Bronchial epithelial cell (primary cell): ENCODE measurements around the gene TRPM3. TPM values are rescaled to one million over a fixed set of nuclear protein-coding genes. Genes with fewer than 3 reads are reported as not detected.
"Not testable (repeated sequence)": the region's sequence is repeated elsewhere in the genome, so short reads cannot be mapped to it uniquely, and the experiment has no call there.

Experiments
- DNase-seq: peaks from one replicate; pipeline ENCODE4 v3.0.0-alpha.2; 2010; ENCODE audit warnings: low read depth
- FAIRE-seq: peaks from 2 replicates; lab custom pipeline; 2011; peaks lifted over from hg19 to GRCh38; lab: Jason Lieb, UNC
- H3K27me3 ChIP-seq: 2 replicates; pipeline ENCODE4 v1.5.1; 2011; ENCODE audit warnings: low read length; ENCODE audit not compliant: control insufficient read depth, insufficient read depth
- H3K36me3 ChIP-seq: 2 replicates; pipeline ENCODE4 v1.5.1; 2011; ENCODE audit warnings: low read length; ENCODE audit not compliant: control insufficient read depth, insufficient read depth
- H3K4me3 ChIP-seq: 2 replicates; pipeline ENCODE4 v1.5.1; 2011; ENCODE audit warnings: mild to moderate bottlenecking, low read depth, low read length, control low read depth
- CTCF ChIP-seq: IDR thresholded peaks from 2 replicates; pipeline ENCODE4 v1.5.1; 2011; ENCODE audit warnings: mild to moderate bottlenecking, moderate library complexity, low read length, control low read depth, inconsistent platforms; ENCODE audit not compliant: insufficient read depth, severe bottlenecking
- total RNA-seq: library from RNA; depleted of rRNA; stranded (reverse); fragments of >200 nt; gene quantifications from 2 replicates; pipeline ENCODE4 v1.2.1, GENCODE V29; 2014

TRPM3 gene
- total RNA-seq, 1 donor from 2014 or later, result not detected

- TF ChIP-seq CTCF, result no peak
Measured at GRCh38 chr9:70641031-70641430, 480.4 kb downstream of the TRPM3 start.

GRCh38 chr9:70639853-70640814, 481.3 kb downstream of the TRPM3 start:
- peak; percentile 52 for TF ChIP-seq CTCF
- H3K27me3 ChIP-seq, result no peaks in the 10 kb centered on the region
- no peaks in the 10 kb centered on the region for H3K36me3 ChIP-seq
- DNase-seq, result peak; percentile 44
- FAIRE-seq, result no peak
- no peak overlapping the region for H3K4me3 ChIP-seq

More at GRCh38 chr9:70641031-70641430, 480.4 kb downstream of the TRPM3 start:
- Histone ChIP-seq H3K27me3 (no peaks in the 10 kb centered on the region), H3K4me3 (no peak overlapping the region), H3K36me3 (no peaks in the 10 kb centered on the region)
- FAIRE-seq, result no peak
- no peak for DNase-seq

- no peaks in the 10 kb centered on the region for H3K36me3 ChIP-seq
- no peak overlapping the region for H3K4me3 ChIP-seq
- no peaks in the 10 kb centered on the region for H3K27me3 ChIP-seq
- TF ChIP-seq CTCF, result no peak
- no peak for DNase-seq
- no peak for FAIRE-seq
Measured at GRCh38 chr9:70635790-70636189, 485.6 kb downstream of the TRPM3 start.

- no peak for TF ChIP-seq CTCF
- FAIRE-seq, result no peak
- no peak overlapping the region for H3K4me3 ChIP-seq
- no peaks in the 10 kb centered on the region for H3K27me3 ChIP-seq
- no peaks in the 10 kb centered on the region for H3K36me3 ChIP-seq
- DNase-seq, result no peak
Measured at GRCh38 chr9:70634696-70635095, 486.7 kb downstream of the TRPM3 start.

- no peak for FAIRE-seq
- no peaks in the 10 kb centered on the region for H3K27me3 ChIP-seq
- TF ChIP-seq CTCF, result no peak
- no peak overlapping the region for H3K4me3 ChIP-seq
- no peak for DNase-seq
- H3K36me3 ChIP-seq, result no peaks in the 10 kb centered on the region
Measured at GRCh38 chr9:70630971-70631370, 490.4 kb downstream of the TRPM3 start.

GRCh38 chr9:70629080-70629685, 492.2 kb downstream of the TRPM3 start:
- not testable (repeated sequence) for DNase-seq, H3K27me3 ChIP-seq, FAIRE-seq, H3K36me3 ChIP-seq, H3K4me3 ChIP-seq
